Neural progenitor cell (in vitro differentiated cells): ENCODE results near the gene CDC42EP4.

Experiments used
- CTCF ChIP-seq: fragments of 200-600 bp; sonication (generic); IDR thresholded peaks from 2 replicates; pipeline ENCODE4 v1.5.1; 2017; ENCODE audit warnings: antibody characterized with exemption, mild to moderate bottlenecking
- EZH2 ChIP-seq: fragments of 200-600 bp; sonication (generic); IDR thresholded peaks from 2 replicates; pipeline ENCODE4 v1.6.1; 2017; ENCODE audit warnings: antibody characterized with exemption, mild to moderate bottlenecking, moderate library complexity

- TF ChIP-seq CTCF (no peak), EZH2 (no peak)
Observed at GRCh38 chr17:73265646-73266640, 45.9 kb downstream of the CDC42EP4 start.
